ENCODE measurements around the gene HDAC4. TPM values are rescaled to one million over a fixed set of nuclear protein-coding genes. Genes with fewer than 3 reads are reported as not detected.
"Not testable (repeated sequence)": the region's sequence is repeated elsewhere in the genome, so short reads cannot be mapped to it uniquely, and the experiment has no call there.

HDAC4 gene
- total RNA-seq, result 10 to 100 TPM; 30.0 to 35.8 TPM

DNA sequence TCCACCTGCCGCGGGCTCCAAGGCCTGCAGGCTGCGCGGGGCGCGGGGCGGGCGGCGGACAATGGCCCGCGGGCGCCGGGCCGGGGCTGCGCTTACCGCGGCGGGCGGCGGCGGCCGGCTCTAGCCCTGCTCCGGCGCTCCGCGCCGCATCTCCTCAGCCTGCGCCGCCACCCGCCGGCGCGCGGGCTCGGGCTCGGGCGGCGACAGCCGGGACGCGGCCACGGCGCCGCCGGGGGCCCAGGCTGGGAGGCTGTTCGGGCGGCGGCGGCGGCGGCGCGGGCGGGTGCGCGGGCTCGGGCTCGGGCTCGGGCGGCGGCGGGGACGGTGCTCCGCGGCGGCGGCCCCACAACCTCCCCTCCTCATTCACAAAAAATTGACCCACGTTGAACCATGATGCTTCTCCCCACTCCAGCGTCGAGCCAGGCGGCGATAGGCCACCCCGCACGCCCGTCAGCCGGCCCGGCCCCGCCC lies at the start of gene HDAC4:
Gene HDAC4, minus strand, starts transcription at position 425 of the 471 bp plus-strand sequence. CDS start 48,321 bp downstream, outside the sequence.
- Mint-ChIP-seq H3K4me1 (ENCODE audit: low read depth) (peaks cover 35% of the 10 kb centered on the region), H3K9me3 (no peaks in the 10 kb centered on the region), H3K36me3 (peaks cover 5% of the 10 kb centered on the region), H3K27ac (peak within 1 kb of the TSS; percentile 97), H3K27me3 (no peaks in the 10 kb centered on the region), H3K4me3 (peak within 1 kb of the TSS; percentile 89)
- CTCF ChIA-PET, result interaction anchor here (0.6 to 0.8 kb wide), 3 partner anchors 19 to 621 kb away, joined by 3 to 5 read pairs (median 4); no protein-coding TSS in a partner anchor
- POLR2A ChIA-PET, result interaction anchor here (0.6 to 1.3 kb wide), 17 partner anchors 9 to 545 kb away, joined by 3 to 16 read pairs (median 4); no protein-coding TSS in a partner anchor
- intact Hi-C loops (cut with micrococcal nuclease), result loop anchor here (1.0 to 10.0 kb wide), 5 partner anchors 19 to 1164 kb away; partner anchors contain the start of genes DUSP28, NDUFA10 and RNPEPL1
- no peak for DNase-seq

DNA sequence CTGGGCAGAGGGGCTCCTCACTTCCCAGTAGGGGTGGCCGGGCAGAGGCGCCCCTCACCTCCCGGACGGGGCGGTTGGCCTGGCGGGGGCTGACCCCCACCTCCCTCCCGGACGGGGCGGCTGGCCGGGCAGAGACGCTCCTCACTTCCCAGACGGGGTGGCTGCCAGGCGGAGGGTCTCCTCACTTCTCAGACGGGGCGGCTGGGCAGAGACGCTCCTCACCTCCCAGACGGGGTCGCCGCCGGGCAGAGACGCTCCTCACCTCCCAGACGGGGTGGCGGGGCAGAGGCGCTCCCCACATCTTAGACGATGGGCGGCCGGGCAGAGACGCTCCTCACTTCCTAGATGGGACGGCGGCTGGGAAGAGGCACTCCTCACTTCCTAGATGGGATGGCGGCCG lies 48.6 kb upstream of the HDAC4 start:
- H3K9me3 Mint-ChIP-seq, result peaks cover 21% of the 10 kb centered on the region
- H3K27me3 Mint-ChIP-seq; H3K36me3 Mint-ChIP-seq; H3K27ac Mint-ChIP-seq; DNase-seq; H3K4me1 Mint-ChIP-seq (ENCODE audit: low read depth); CTCF ChIA-PET; H3K4me3 Mint-ChIP-seq; POLR2A ChIA-PET; intact Hi-C loops (cut with micrococcal nuclease): not testable (repeated sequence)

DNA sequence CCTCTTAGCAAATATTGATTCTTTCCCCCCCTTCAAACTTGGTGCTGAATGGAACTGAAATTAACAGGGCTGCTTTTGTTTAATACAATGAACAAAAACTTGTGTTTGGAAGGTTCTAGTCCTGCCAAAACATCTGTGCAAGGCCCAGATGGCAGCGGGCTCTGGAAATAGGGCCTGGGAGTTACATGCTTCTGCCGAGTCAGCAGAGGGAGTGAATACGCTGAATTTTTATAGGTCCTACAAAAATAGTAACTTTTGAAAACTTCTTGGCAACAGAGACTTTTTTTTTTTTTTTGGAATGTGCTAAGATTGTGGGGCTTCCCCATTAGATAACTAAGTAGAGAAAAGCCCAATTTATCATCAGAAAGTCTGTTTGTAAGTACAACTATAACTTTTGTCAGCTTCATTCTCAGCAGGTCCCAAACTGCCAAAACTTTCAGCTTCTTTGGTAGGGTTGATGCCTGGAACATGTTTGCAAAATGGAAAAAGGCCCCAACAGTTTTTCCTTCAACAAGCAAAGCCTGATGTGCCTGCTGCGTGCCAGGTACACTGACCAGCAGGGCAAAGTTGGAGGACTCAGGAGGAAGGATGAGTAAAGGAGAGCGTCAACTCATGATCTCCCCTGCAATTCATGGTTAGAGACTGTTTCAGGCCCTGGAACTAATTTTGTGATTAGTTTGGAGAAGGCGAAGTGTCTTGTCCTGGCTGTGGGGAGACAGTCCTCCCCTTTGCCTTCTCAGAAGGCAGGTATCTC lies 45.1 kb upstream of the HDAC4 start:
- Mint-ChIP-seq H3K4me3 (no peak overlapping the region), H3K9me3 (peaks cover 2% of the 10 kb centered on the region), H3K4me1 (ENCODE audit: low read depth) (peaks cover 9% of the 10 kb centered on the region), H3K27ac (no peak overlapping the region), H3K36me3 (no peaks in the 10 kb centered on the region), H3K27me3 (peaks cover 22% of the 10 kb centered on the region)
- ChIA-PET POLR2A (no interaction called here), CTCF (no interaction called here)
- intact Hi-C loops (cut with micrococcal nuclease), result no loop called here
- no peak for DNase-seq

DNA sequence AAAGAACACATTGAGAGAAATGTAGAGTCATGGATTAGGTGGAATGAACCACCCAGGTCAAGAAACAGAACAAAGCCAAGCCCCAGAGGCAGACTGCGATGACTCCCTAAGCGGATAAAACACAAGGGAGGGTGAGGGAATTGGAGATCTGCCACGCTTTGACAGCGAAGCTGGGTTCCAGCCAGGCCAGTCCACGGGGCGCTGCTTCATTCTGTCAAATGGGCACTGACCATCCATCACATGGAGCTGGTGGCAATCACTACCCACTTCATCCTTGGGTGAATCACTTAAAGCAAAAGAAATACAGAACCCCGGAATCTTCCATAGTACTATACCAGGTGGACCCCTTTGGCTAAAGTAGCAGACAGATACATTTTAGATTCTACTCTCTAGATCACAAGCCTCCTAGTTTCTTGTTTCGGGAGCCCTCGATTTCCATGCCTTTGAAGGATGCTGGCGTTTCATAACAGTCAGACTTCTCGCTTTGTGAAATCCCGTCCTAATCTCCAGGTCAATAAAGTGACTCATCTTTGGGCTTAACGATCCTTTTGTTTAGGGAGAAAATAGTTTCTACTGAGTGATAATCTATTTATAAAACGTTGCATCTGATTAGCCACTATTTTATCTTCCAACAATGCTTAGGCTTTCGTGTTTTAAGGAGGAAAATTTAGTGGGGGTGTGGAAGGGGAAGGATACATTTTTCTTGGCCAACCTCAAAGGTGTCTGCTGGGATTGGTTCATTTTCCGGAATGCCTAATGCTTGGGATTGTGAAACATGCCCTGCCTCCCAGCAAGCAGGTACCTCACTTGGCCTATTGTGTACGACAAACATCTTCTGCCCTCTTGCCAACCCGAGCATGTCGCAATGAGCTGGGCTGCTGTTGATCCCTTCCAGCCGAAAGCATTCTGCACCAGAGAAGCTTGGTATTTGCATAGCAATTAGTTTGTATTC lies 44.1 kb upstream of the HDAC4 start:
- H3K27me3 Mint-ChIP-seq, result peaks cover 25% of the 10 kb centered on the region
- ChIA-PET POLR2A (no interaction called here), CTCF (interaction anchor here (0.7 kb wide), 1 partner anchor 1277 kb away, joined by 3 read pairs; no protein-coding TSS in a partner anchor)
- H3K4me3 Mint-ChIP-seq, result no peak overlapping the region
- H3K36me3 Mint-ChIP-seq, result no peaks in the 10 kb centered on the region
- H3K9me3 Mint-ChIP-seq, result no peaks in the 10 kb centered on the region
- intact Hi-C loops (cut with micrococcal nuclease), result no loop called here
- H3K27ac Mint-ChIP-seq, result no peak overlapping the region
- peaks cover 11% of the 10 kb centered on the region for H3K4me1 Mint-ChIP-seq (ENCODE audit: low read depth)
- no peak for DNase-seq

DNA sequence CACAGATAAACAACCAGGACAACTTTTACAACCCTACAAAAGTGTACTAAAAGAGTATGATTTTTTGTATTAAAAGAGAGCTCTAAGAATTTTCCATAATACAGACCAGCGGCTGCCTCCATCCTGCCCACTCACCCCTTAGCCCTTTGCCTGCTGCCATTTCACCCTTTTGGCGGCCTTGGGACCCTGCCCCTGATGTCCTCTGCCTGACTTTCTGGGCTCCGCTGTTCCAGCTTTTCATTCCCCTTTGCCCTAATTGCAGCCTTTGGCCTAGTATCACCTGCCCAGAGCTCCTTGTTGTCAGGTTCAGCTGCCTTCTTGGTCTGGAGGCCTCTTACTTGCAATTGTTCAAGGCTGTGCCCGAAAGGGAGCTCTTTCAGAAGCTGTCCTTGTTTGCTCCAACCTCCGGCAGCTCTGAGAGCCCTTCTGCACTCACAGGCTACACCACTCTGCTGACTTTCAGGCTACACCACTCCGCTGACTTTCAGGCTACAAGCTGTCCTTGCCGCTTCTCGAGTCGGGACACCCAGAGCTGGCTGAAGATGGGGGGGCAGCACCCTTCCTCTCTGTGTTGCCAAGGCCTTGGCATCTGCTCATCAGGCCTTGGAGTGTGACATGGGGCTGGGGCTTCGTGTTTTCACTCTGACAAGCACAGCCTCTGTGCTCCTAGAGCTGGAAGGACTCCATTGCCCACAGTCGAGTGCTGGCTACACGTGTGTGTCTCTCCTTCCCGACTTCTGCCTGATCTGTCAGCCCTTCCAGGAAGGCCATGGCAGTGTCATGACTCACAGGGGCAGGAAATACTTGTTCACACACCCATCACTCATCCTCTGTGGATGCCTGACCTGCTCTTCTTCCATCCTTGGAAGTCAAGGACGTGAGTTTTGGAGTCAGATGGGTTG lies 43.1 kb upstream of the HDAC4 start:
- DNase-seq, result no peak
- peaks cover 11% of the 10 kb centered on the region for H3K4me1 Mint-ChIP-seq (ENCODE audit: low read depth)
- CTCF ChIA-PET, result interaction anchor here (0.7 kb wide), 1 partner anchor 1278 kb away, joined by 3 read pairs; no protein-coding TSS in a partner anchor
- intact Hi-C loops (cut with micrococcal nuclease), result no loop called here
- H3K27ac Mint-ChIP-seq, result no peak overlapping the region
- no peaks in the 10 kb centered on the region for H3K9me3 Mint-ChIP-seq
- no peaks in the 10 kb centered on the region for H3K36me3 Mint-ChIP-seq
- POLR2A ChIA-PET, result no interaction called here
- H3K27me3 Mint-ChIP-seq, result peaks cover 25% of the 10 kb centered on the region
- H3K4me3 Mint-ChIP-seq, result no peak overlapping the region

DNA sequence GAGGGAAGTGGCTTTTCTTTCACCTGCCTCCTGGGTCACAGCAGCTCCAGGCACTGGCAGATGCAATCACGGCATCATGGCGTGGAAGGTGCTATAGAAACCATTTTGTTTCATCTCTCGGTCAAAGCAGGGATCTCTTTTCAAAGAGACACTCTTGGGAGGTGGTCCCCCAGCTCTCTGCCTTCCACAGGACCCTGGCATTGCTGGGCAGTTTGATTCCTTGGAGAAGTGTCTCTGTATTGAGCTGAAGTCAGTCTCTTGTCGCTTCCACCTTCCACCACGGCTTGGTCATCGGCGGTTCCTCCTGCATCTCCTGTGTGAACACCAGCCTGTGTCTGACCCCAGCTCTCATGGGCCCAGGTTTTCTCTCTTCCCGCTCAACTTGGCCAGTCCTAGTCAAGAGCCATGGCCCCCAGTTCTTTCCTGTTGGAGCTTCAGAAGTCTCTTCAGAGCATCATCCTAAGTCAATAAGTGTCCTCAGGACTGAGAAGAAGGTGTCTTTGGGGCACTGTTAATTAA lies 42.3 kb upstream of the HDAC4 start:
- peaks cover 11% of the 10 kb centered on the region for H3K4me1 Mint-ChIP-seq (ENCODE audit: low read depth)
- no peaks in the 10 kb centered on the region for H3K9me3 Mint-ChIP-seq
- intact Hi-C loops (cut with micrococcal nuclease), result no loop called here
- H3K36me3 Mint-ChIP-seq, result no peaks in the 10 kb centered on the region
- H3K4me3 Mint-ChIP-seq, result no peak overlapping the region
- no peak overlapping the region for H3K27ac Mint-ChIP-seq
- DNase-seq, result no peak
- H3K27me3 Mint-ChIP-seq, result peaks cover 25% of the 10 kb centered on the region
- ChIA-PET CTCF (no interaction called here), POLR2A (no interaction called here)

DNA sequence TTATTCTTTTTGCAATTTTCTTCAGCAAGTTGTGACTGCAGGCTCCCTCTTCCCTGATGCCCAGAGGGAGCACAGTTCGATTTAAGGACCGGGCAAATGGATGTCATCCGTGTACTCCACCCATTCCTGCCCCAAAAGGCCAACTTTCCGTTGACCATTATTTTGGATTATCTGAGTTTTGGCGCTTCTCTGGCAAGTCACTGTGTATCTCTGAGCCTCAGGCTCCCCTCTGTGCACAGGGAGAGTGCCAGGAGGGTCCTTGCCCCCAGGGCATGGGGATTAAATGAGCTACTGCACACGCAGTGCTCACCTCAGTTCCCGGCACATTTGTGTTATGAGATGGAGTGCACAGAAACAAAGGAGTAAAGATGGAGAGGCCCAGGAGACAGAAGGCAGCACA lies 41.4 kb upstream of the HDAC4 start:
- CTCF ChIA-PET, result no interaction called here
- H3K4me1 Mint-ChIP-seq (ENCODE audit: low read depth), result peaks cover 11% of the 10 kb centered on the region
- POLR2A ChIA-PET, result no interaction called here

DNA sequence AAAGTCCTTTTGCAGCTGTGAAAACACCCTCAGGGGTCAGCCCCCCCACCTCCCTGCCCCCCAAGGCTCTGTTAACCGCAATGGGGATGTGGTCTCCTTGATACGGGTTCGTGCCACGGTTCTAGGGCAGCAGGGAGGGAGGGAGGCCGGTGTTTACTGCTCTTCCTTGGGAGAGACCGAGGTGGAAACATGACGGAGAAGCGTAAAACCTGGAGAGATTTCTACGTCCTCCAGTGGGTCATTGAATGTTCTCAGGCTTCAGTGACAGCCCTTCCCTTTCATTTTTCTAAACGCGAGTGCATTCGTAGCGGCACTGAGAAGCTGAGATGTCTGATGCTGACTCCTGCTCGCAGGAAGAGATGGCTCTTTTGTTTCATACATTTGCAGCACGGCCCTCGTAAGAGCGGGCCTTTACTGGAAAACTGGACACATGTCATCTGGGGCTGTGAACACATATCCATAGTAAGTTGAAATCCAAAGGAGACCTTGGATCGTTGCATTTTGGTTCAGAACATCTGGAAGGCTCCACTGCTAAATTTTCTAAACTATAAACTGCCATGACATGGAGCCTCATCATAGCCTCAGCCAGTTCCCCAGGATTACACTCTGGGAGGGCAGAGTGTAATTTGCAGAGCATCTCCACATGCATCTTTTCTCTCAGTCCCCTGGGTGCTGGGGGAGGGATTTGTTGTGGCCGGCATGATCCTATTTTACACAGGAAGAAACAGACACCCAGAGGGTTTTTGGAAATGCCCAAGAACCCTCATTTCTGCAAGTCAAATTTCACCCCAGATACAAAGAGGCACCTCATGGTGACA lies 40.6 kb upstream of the HDAC4 start:
- Mint-ChIP-seq H3K27me3 (peaks cover 27% of the 10 kb centered on the region), H3K36me3 (no peaks in the 10 kb centered on the region), H3K27ac (no peak overlapping the region), H3K4me1 (ENCODE audit: low read depth) (peaks cover 11% of the 10 kb centered on the region), H3K4me3 (no peak overlapping the region), H3K9me3 (no peaks in the 10 kb centered on the region)
- CTCF ChIA-PET, result no interaction called here
- intact Hi-C loops (cut with micrococcal nuclease), result no loop called here
- POLR2A ChIA-PET, result no interaction called here
- no peak for DNase-seq

More for the DNA sequence above, 41.4 kb upstream of the HDAC4 start:
- Mint-ChIP-seq H3K36me3 (no peaks in the 10 kb centered on the region), H3K27ac (no peak overlapping the region), H3K9me3 (no peaks in the 10 kb centered on the region), H3K27me3 (peaks cover 25% of the 10 kb centered on the region), H3K4me3 (no peak overlapping the region)
- DNase-seq, result no peak
- intact Hi-C loops (cut with micrococcal nuclease), result no loop called here

DNA sequence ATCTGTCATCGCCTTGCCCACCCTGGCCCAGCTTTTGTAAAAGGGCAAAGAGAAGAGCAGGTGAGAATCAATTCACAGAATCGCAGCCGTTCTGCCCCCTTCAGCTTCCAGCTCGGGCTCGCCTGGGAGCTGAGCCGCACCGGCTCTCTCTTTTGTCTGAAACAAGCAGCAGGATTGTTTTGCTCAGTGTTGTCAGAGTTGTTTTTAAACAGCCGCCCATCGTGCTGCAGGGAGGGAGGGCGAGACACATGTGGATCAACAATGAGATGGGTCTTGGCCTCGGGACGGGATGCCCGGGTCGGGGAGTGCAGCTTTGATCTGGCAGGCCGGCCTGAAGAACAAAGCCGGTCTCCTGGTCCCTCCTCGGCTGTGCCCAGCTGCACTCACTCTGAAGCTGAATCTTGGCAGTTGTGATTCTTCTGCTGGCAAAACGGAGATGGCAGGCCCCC lies 39.7 kb upstream of the HDAC4 start:
- H3K27me3 Mint-ChIP-seq, result peaks cover 29% of the 10 kb centered on the region
- ChIA-PET POLR2A (no interaction called here), CTCF (no interaction called here)
- H3K27ac Mint-ChIP-seq, result no peak overlapping the region
- no peak overlapping the region for H3K4me3 Mint-ChIP-seq
- no peak for DNase-seq
- intact Hi-C loops (cut with micrococcal nuclease), result no loop called here
- no peaks in the 10 kb centered on the region for H3K36me3 Mint-ChIP-seq
- H3K4me1 Mint-ChIP-seq (ENCODE audit: low read depth), result peaks cover 11% of the 10 kb centered on the region
- no peaks in the 10 kb centered on the region for H3K9me3 Mint-ChIP-seq

DNA sequence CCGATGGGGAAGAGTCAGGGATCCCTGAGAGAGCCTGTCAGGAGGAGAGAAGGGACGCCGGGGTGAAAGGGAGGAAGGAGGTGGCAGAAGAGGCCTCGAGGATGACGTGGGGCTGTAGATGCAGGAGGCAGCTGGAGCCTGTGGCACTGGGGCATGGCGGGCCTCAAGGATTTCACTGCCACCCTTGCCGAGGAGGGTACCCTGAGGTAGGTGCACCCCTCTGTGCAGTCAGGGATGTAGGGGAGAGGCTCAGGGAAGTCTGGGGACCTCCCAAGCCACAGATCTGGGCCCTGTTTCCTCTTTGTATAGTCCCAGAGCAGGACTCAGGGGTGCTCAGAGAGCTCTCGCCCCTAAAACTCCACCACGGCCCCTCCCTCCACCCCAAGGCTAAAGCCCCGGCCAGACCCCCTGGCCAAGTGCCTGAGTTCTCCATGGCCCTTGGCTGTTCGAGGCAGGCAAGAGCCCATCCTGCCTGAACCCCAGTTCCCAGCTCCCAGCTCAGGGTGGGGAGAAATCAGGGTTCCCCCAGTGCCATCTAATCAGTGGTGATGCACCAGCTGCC lies 39.0 kb upstream of the HDAC4 start:
- peaks cover 11% of the 10 kb centered on the region for H3K4me1 Mint-ChIP-seq (ENCODE audit: low read depth)
- H3K4me3 Mint-ChIP-seq, result no peak overlapping the region
- ChIA-PET CTCF (interaction anchor here (0.6 kb wide), 1 partner anchor 135 kb away, joined by 4 read pairs; no protein-coding TSS in a partner anchor), POLR2A (no interaction called here)
- peaks cover 29% of the 10 kb centered on the region for H3K27me3 Mint-ChIP-seq
- no peaks in the 10 kb centered on the region for H3K36me3 Mint-ChIP-seq
- H3K9me3 Mint-ChIP-seq, result no peaks in the 10 kb centered on the region
- intact Hi-C loops (cut with micrococcal nuclease), result no loop called here
- DNase-seq, result no peak
- no peak overlapping the region for H3K27ac Mint-ChIP-seq

All from activated CD4-positive, alpha-beta memory T cell treated with anti-CD3 and anti-CD28 coated beads for 36 hours (primary cell).